A673 (cell line): Measurements from ENCODE around the gene HNRNPA3. TPM values are rescaled to one million over a fixed set of nuclear protein-coding genes. Genes with fewer than 3 reads are reported as not detected.

Experiments used
- Bru-seq: library from RNA; stranded (reverse); fragments of 400-500 nt; gene quantifications from one replicate; lab custom pipeline; 2021; lab: Mats Ljungman, UMichigan
- BruChase-seq, 2 experiments: library from RNA; stranded (reverse); fragments of 400-500 nt; gene quantifications; one replicate each; lab custom pipeline; 2021; lab: Mats Ljungman, UMichigan
- BruUV-seq: library from RNA; stranded (reverse); fragments of 400-500 nt; replicated peaks from 2 replicates; lab custom pipeline; 2021; lab: Mats Ljungman, UMichigan
- CTCF ChIA-PET: fragments of 300-600 bp; sonication (Branson Sonifier 250); formaldehyde crosslinking; loops from one replicate; lab custom pipeline; 2022; ENCODE audit warnings: antibody characterized with exemption; lab: Charles Lee
- POLR2A ChIA-PET: fragments of 300-600 bp; sonication (Branson Sonifier 250); formaldehyde crosslinking; loops from one replicate; lab custom pipeline; 2022; ENCODE audit warnings: antibody characterized with exemption; ENCODE audit not compliant: low non-redundant PET; lab: Charles Lee
- DNase-seq: peaks from one replicate; pipeline ENCODE4 v3.0.0-alpha.2; 2015; ENCODE audit warnings: low spot score
- H3K27ac ChIP-seq: fragments of 200-600 bp; sonication (generic); 2 replicates; pipeline ENCODE4 v1.5.1; 2016; ENCODE audit warnings: mixed run types, low read depth, mild to moderate bottlenecking, mixed read lengths, antibody characterized with exemption, low read length; ENCODE audit not compliant: poor library complexity, severe bottlenecking
- H3K27me3 ChIP-seq: fragments of 200-600 bp; sonication (generic); replicated peaks from 2 replicates; pipeline ENCODE4 v1.6.1; 2017; ENCODE audit warnings: mixed run types, low read depth, mild to moderate bottlenecking, mixed read lengths, antibody characterized with exemption, low read length; ENCODE audit not compliant: insufficient read depth, poor library complexity
- H3K36me3 ChIP-seq: fragments of 200-600 bp; sonication (generic); 2 replicates; pipeline ENCODE4 v1.6.1; 2016; ENCODE audit warnings: mixed run types, mild to moderate bottlenecking, mixed read lengths, antibody characterized with exemption, low read length; ENCODE audit not compliant: insufficient read depth, poor library complexity, severe bottlenecking
- H3K4me1 ChIP-seq: fragments of 200-600 bp; sonication (generic); 2 replicates; pipeline ENCODE4 v1.6.1; 2017; ENCODE audit warnings: mixed run types, mild to moderate bottlenecking, mixed read lengths, antibody characterized with exemption, low read length; ENCODE audit not compliant: insufficient read depth, poor library complexity, severe bottlenecking
- H3K4me3 ChIP-seq: fragments of 200-600 bp; sonication (generic); 2 replicates; pipeline ENCODE4 v1.5.1; 2016; ENCODE audit warnings: low read depth, mixed run types, mild to moderate bottlenecking, mixed read lengths, low read length; ENCODE audit not compliant: poor library complexity, severe bottlenecking
- H3K9me3 ChIP-seq: fragments of 200-600 bp; sonication (generic); 2 replicates; pipeline ENCODE4 v1.6.1; 2016; ENCODE audit warnings: mixed run types, low read depth, mild to moderate bottlenecking, mixed read lengths, antibody characterized with exemption, low read length; ENCODE audit not compliant: poor library complexity, severe bottlenecking
- EZH2 ChIP-seq: fragments of 200-600 bp; sonication (generic); IDR thresholded peaks from 2 replicates; pipeline ENCODE4 v1.6.1; 2017; ENCODE audit warnings: borderline replicate concordance, low read depth, mild to moderate bottlenecking, mixed read lengths, antibody characterized with exemption, low read length; ENCODE audit not compliant: poor library complexity, severe bottlenecking
- intact Hi-C: fragments of 100-400 bp; cut with micrococcal nuclease; formaldehyde crosslinking; loops from one replicate; pipeline ENCODE4 v1.10.0; 2022; ENCODE audit not compliant: unreplicated experiment
- long read RNA-seq: library from polyadenylated mRNA; stranded (forward); transcript quantifications from one replicate; pipeline ENCODE4 v2.0.0, GENCODE V29; 2022
- total RNA-seq: library from RNA; stranded (reverse); gene quantifications from 2 replicates; pipeline ENCODE4 v1.2.3, GENCODE V29; 2021
- TF ChIP-seq, protein P1 (sequence below): fragments of 300-800, 200-600 bp; sonication (generic); conservative IDR thresholded peaks from 2 replicates; pipeline ENCODE4 v1.5.1; 2017; ENCODE audit warnings: low read depth, mild to moderate bottlenecking, antibody characterized with exemption, low read length, moderate library complexity, mixed read lengths

The HNRNPA3 gene
- total RNA-seq, result 454 and 462 TPM in 2 replicates
- percentile 100 among the genes with signal in this experiment for Bru-seq, nascent RNA
- BruChase-seq, experiment 1, labeled RNA remaining after a 2-hour chase, result percentile 100 among the genes with signal in this experiment
- BruChase-seq, experiment 2, labeled RNA remaining after a 6-hour chase, result percentile 100 among the genes with signal in this experiment
- long read RNA-seq, full-length matches to known transcripts, result 189 of 309 reads
- long read RNA-seq, partial matches to known transcripts, result 65 of 309 reads
- long read RNA-seq, other reads (novel, unspliced or antisense), result 55 of 309 reads

GRCh38 chr2:177212106-177212890 is at the start of gene HNRNPA3:
TSS of gene HNRNPA3 (plus strand) at chr2:177212794. CDS start at chr2:177212800, 6 bp downstream.
- H3K27ac ChIP-seq, result peak within 1 kb of the TSS; percentile 99
- peaks cover 21% of the 10 kb centered on the region for H3K4me1 ChIP-seq
- no TSS peak for BruUV-seq
- intact Hi-C loops, result loop anchor here (2.0 kb wide), 1 partner anchor 53 kb away; the partner anchor contains the start of gene NFE2L2
- H3K36me3 ChIP-seq, result peaks cover 37% of the 10 kb centered on the region
- CTCF ChIA-PET, result interaction anchor here (0.6 kb wide), 1 partner anchor 47 kb away, joined by 3 read pairs; no protein-coding TSS in a partner anchor
- H3K4me3 ChIP-seq, result peak within 1 kb of the TSS; percentile 69
- no peaks in the 10 kb centered on the region for H3K27me3 ChIP-seq
- TF ChIP-seq EZH2, result no peak
- TF ChIP-seq, protein P1, sequence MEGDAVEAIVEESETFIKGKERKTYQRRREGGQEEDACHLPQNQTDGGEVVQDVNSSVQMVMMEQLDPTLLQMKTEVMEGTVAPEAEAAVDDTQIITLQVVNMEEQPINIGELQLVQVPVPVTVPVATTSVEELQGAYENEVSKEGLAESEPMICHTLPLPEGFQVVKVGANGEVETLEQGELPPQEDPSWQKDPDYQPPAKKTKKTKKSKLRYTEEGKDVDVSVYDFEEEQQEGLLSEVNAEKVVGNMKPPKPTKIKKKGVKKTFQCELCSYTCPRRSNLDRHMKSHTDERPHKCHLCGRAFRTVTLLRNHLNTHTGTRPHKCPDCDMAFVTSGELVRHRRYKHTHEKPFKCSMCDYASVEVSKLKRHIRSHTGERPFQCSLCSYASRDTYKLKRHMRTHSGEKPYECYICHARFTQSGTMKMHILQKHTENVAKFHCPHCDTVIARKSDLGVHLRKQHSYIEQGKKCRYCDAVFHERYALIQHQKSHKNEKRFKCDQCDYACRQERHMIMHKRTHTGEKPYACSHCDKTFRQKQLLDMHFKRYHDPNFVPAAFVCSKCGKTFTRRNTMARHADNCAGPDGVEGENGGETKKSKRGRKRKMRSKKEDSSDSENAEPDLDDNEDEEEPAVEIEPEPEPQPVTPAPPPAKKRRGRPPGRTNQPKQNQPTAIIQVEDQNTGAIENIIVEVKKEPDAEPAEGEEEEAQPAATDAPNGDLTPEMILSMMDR, result 0 out of 2 replicates have a peak, but pooled peaks have one; percentile 28
- POLR2A ChIA-PET, result interaction anchor here (0.8 kb wide), 1 partner anchor 74 kb away, joined by 3 read pairs; no protein-coding TSS in a partner anchor
- DNase-seq, result peak; percentile 99
- H3K9me3 ChIP-seq, result no peaks in the 10 kb centered on the region

GRCh38 chr2:177164131-177164530 is 48.5 kb upstream of the HNRNPA3 start:
- no TSS peak for BruUV-seq
- Histone ChIP-seq H3K27me3 (no peaks in the 10 kb centered on the region), H3K9me3 (no peaks in the 10 kb centered on the region), H3K4me3 (peak overlapping the region; percentile 28), H3K4me1 (peaks cover 48% of the 10 kb centered on the region), H3K36me3 (no peaks in the 10 kb centered on the region), H3K27ac (no peak overlapping the region)
- TF ChIP-seq, protein P1, result no peak
- no peak for TF ChIP-seq EZH2
- ChIA-PET POLR2A (no interaction called here), CTCF (interaction anchor here (0.7 to 1.7 kb wide), 8 partner anchors 15 to 1037 kb away, joined by 3 to 12 read pairs (median 3); no protein-coding TSS in a partner anchor)
- intact Hi-C loops, result loop anchor here (1.0 to 10.0 kb wide), 6 partner anchors 101 to 1037 kb away; partner anchors contain the start of genes HOXD8 and NFE2L2
- DNase-seq, result no peak

GRCh38 chr2:177164584-177165052 is 48.0 kb upstream of the HNRNPA3 start:
- Histone ChIP-seq H3K9me3 (no peaks in the 10 kb centered on the region), H3K36me3 (no peaks in the 10 kb centered on the region), H3K27me3 (no peaks in the 10 kb centered on the region), H3K4me3 (peak overlapping the region; percentile 28), H3K27ac (peak overlapping the region; percentile 66), H3K4me1 (peaks cover 48% of the 10 kb centered on the region)
- TF ChIP-seq, protein P1, result peak; percentile 100
- no peak for TF ChIP-seq EZH2
- intact Hi-C loops, result loop anchor here (1.0 to 10.0 kb wide), 7 partner anchors 100 to 1037 kb away; partner anchors contain the start of genes HOXD8 and NFE2L2
- ChIA-PET CTCF (interaction anchor here (0.6 to 1.7 kb wide), 18 partner anchors 9 to 1038 kb away, joined by 3 to 12 read pairs (median 4); partner anchors contain the start of gene NFE2L2), POLR2A (no interaction called here)
- no TSS peak for BruUV-seq
- peak; percentile 89 for DNase-seq
